Hypothalamus (tissue), 51 donors: ENCODE results near the gene MYL11.

Source experiments
- DNase-seq, 51 donors: peaks; one replicate each; lab custom pipeline; 2025; lab: John Stamatoyannopoulos, UW

MYL11 gene

DNA sequence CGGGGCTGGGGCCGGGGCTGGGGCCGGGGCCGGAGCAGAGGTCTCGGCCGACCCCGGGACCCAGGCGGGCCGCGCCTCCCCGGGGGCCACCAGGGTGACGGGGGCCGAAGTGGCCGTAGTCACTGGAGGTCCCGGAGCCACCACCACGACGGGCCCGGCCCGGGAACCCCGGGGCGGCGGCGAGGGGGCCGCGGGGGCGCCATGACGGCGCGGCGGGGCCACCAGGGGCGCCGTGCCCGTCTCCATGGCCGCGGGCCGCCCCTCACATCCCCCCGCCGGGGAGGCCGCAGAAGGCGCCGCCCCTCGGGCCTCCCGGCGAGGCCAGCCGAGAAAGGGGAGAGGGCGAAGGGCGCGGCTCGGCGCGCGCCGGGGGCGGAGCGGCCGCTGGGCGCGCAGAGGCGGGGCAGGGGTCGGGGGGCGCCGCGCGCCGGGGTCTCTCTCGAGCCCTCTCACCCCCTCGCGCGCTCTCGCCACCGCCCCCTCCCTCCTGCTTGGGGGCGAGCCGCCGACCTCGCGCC, 4.6 kb upstream of the MYL11 start:
- no peak for DNase-seq

GRCh38 chr16:30370456-30371247, 4.0 kb upstream of the MYL11 start, which contains the start of gene TBC1D10B:
TSS of gene TBC1D10B (minus strand) at chr16:30370494. CDS start at chr16:30370183, 311 bp downstream.
- DNase-seq = peak; percentile 64 to 100 (median 100)

- no peak for DNase-seq
These were observed 3.3 kb upstream of the MYL11 start for GRCh38 chr16:30371248-30371816.

DNA sequence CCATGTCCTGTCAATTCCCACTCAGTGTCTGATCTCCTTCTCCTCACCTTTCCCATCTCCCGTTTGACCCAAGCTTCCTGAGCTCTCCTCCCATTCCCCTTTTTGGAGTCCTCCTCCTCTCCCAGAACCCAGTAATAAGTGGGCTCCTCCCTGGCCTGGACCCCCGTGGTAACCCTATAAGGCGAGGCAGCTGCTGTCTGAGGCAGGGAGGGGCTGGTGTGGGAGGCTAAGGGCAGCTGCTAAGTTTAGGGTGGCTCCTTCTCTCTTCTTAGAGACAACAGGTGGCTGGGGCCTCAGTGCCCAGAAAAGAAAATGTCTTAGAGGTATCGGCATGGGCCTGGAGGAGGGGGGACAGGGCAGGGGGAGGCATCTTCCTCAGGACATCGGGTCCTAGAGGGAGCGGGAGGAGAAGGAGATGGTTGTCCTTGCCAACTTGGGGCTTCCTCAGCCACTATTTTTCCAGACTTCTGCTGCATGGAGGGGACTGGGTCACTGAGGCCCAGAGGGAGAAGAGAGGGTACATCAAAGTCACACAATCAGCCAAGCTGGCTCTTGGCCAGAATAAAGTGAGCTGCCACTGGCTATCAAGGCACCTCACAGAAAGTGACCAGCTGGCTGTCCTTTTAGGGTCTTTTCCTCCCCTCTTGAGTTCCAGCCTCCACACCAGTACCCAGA, 2.4 kb upstream of the MYL11 start:
- no peak for DNase-seq

DNA sequence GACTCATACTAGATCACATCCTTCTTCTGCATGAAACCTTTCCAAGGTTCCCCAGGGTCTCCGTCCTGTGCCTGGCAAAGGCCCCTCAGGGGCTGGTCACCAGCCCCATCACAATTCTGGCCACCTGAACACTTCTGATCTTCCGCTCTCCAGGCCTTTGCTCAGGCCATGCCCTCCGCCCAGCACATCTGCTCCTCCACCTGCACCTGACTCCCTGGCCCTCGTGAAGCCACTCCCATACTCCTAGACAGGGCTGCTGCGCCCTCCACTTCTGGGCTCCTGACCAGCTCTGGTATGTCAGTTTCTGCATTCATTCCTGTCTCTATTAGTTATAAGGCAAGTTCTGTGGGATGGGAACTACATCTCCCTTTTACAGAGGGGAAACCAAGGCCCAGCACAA, 1.9 kb upstream of the MYL11 start:
- DNase-seq = no peak

GRCh38 chr16:30375864-30376263, 1.3 kb downstream of the MYL11 start:
- no peak for DNase-seq

- no peak for DNase-seq
These were observed 1.9 kb downstream of the MYL11 start for GRCh38 chr16:30376461-30376902.

DNA sequence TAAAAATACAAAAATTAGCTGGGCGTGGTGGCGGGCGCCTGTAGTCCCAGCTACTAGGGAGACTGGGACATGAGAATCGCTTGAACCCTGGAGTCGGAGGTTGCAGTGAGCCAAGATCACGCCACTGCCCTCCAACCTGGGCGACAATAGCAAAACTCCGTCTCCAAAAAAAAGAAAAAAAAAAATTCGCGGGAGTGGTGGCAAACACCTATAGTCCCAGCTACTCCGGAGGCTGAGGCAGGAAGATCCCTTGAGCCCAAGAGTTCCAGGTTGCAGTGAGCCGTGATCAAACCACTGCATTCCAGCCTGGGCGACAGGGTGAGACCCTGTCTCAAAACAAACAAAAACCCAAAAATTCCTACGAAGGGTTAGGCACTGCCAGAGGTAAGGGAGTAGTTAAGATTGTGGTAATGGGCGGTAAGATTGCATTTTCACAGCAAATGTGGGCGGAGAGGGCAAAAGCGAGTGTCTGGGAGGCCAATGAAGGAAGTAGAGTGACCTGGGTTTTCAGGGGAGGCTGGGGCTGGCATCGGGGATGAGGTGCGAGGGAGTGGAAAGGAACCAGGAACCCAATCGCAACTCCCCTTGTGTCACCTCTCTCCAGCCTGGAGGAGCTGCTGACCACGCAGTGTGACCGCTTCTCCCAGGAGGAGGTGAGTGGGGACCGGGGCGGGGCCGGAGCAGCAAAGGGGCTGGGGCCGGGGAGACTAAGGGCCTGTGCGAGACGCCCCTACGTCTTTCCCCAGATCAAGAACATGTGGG, 2.6 kb downstream of the MYL11 start:
- DNase-seq = peak in 5 of 51 donors; percentile 56 to 75 (median 69)

DNA sequence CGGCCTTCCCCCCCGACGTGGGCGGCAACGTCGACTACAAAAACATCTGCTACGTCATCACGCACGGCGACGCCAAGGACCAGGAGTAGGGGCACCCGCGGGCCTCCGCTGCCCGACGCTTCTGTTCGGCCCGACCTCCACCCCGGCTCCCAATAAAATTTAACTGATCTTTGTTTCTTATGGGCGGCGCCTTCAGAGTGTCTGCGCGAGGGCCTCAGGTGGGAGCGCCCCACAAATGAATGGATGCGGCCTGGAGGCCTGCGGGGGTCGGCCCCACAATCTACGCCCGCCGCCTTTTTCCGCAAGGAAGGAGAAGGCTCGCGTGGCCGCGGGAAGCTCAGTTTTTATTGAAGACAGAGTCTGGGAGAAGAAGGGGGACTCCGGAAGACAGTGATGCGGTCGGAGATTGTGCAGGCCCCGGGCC, 3.2 kb downstream of the MYL11 start:
- peak in 45 of 51 donors; percentile 57 to 95 (median 88) for DNase-seq

GRCh38 chr16:30378236-30379157, 3.9 kb downstream of the MYL11 start:
- peak; percentile 87 to 100 (median 99) for DNase-seq

GRCh38 chr16:30379158-30379783, 4.7 kb downstream of the MYL11 start:
- DNase-seq = no peak

DNA sequence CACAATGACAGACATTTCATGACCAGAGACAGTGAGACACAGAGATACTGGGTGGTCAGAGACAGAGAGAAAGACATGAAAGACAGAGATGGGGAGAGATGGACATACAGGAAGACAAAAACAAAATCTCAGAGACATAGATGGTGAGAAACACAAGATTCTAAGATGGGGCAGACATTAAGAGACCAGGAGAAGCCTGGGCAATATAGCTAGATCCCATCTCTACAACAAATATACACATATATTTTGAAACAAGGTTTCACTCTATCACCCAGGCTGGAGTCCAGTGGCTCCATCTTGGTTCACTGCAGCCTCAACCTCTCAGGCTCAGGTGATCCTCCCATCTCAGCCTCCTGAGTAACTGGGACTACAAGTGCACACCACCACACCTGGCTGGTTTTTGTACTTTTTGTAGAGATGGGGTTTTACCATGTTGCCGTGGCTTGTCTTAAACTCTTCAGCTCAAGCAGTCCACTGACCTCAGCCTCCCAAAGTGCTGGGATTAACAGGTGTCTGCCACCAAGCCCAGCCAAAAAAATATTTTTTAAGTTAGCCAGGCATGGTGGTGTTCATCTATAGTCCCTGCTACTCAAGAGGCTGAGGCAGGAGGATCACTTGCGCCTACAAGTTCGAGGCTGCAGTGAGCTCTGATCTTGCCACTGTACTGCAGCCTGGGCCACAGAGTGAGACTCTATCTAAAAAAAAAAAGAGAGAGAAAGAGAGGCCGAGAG, 5.6 kb downstream of the MYL11 start:
- DNase-seq = no peak

- no peak for DNase-seq
These were observed 6.2 kb downstream of the MYL11 start for GRCh38 chr16:30380803-30381208.

DNA sequence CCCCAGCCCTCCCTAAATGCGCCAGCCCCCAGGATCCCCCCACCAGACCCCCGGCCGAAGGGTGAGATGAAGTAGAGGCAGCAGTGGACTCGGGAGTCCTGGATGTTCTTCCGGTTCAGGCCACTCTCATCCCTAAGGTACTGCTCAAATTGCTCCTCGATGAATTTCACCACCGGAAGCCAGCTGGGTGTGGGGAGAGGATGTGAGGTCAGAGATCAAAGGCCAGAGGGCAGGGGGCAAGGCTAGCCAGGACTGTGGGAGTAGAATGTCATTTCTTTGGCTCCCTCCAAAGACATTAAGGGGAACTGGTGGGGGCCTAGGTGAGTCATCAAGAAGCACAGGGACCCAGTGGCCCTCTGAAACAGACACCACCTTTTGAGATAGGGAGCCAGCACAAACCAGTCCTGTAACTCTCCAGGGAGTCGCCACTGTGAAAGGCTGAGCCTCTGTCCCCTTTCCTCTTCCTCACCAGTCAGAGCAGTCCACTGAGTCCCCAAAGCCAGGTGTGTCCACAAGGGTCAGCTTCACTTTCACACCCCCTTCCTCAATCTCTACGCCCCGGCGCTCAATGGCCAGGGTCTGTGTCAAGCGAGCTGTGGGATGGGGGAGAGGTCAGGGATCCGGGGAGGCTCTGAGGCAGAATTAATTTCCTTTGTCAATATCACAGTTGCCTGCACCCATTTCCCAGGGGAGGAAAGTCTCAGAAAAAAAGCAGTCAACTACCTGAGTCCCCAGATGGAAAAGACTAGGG, 6.9 kb downstream of the MYL11 start:
- no peak for DNase-seq

- DNase-seq = no peak
These were observed 7.7 kb downstream of the MYL11 start, which contains the start of gene SEPTIN1 for GRCh38 chr16:30382111-30382881. TSS of gene SEPTIN1 (minus strand) at chr16:30382561. CDS start at chr16:30382542, 19 bp downstream.

DNA sequence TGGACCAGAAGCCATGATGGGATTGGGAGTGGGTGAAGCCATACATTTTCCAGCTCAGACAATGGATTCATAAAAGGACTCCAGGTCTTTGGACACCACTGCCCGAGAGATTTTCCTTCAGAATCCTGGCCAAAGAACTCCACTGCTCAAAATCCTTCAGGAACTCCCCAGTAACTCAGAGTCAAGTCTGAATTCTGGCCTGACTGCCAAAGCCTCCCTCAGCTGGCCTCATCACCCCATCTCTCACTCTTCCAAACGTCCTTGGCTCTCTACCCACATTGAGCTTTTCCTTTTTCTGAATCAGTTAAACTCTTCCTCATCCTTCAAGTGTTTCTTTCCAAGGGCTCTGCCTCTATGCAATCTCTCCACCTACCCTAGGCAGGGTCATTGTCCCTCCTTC, 8.9 kb downstream of the MYL11 start:
- no peak for DNase-seq
